ENCODE measurements around the gene CLTB.

GRCh38 chr5:176342766-176343458 lies 73.4 kb downstream of the CLTB start:
- TF ChIP-seq CTCF (IDR thresholded peaks at IDR 0.05 in 4 of 5, conservative IDR thresholded peaks at IDR 0.05 in 1 of 5) (no peak), POLR2A (IDR thresholded peaks at IDR 0.05) (no peak)

All from gastrocnemius medialis (tissue), 4 donors.